HG02970 (cell line): Measurements from ENCODE around the gene AUTS2.

Experiments used
- ATAC-seq: cut with Tn5 transposase; IDR thresholded peaks from one replicate; pipeline ENCODE4 v1.9.1; 2021; ENCODE audit warnings: mild to moderate bottlenecking, moderate library complexity, moderate number of reproducible peaks; ENCODE audit not compliant: unreplicated experiment, low FRiP score

AUTS2 gene

GRCh38 chr7:69908454-69908853 lies 310.2 kb downstream of the AUTS2 start:
- no peak for ATAC-seq

- no peak for ATAC-seq
These were observed 311.9 kb downstream of the AUTS2 start for GRCh38 chr7:69910150-69910549.

GRCh38 chr7:69911337-69911736 lies 313.1 kb downstream of the AUTS2 start:
- ATAC-seq, result no peak

- ATAC-seq, result no peak
These were observed 313.9 kb downstream of the AUTS2 start for GRCh38 chr7:69912141-69912540.

- ATAC-seq, result no peak
These were observed 314.6 kb downstream of the AUTS2 start for GRCh38 chr7:69912846-69913245.

- no peak for ATAC-seq
These were observed 321.3 kb downstream of the AUTS2 start for GRCh38 chr7:69919426-69920111.

- no peak for ATAC-seq
These were observed 322.5 kb downstream of the AUTS2 start for GRCh38 chr7:69920797-69921196.

GRCh38 chr7:69922026-69922803 lies 323.9 kb downstream of the AUTS2 start:
- ATAC-seq, result no peak

- no peak for ATAC-seq
These were observed 329.2 kb downstream of the AUTS2 start for GRCh38 chr7:69927461-69927860.

GRCh38 chr7:69928621-69929020 lies 330.3 kb downstream of the AUTS2 start:
- ATAC-seq, result no peak

GRCh38 chr7:69929622-69930021 lies 331.3 kb downstream of the AUTS2 start:
- ATAC-seq, result no peak

GRCh38 chr7:69932034-69932628 lies 333.9 kb downstream of the AUTS2 start:
- no peak for ATAC-seq

GRCh38 chr7:69934144-69934903 lies 336.0 kb downstream of the AUTS2 start:
- ATAC-seq, result no peak

GRCh38 chr7:69935107-69935506 lies 336.8 kb downstream of the AUTS2 start:
- no peak for ATAC-seq

GRCh38 chr7:69937097-69937496 lies 338.8 kb downstream of the AUTS2 start:
- ATAC-seq, result no peak

GRCh38 chr7:69939317-69939716 lies 341.0 kb downstream of the AUTS2 start:
- ATAC-seq, result no peak

- ATAC-seq, result no peak
These were observed 342.9 kb downstream of the AUTS2 start for GRCh38 chr7:69941077-69941651.

GRCh38 chr7:69942573-69942972 lies 344.3 kb downstream of the AUTS2 start:
- no peak for ATAC-seq

GRCh38 chr7:69946901-69947300 lies 348.6 kb downstream of the AUTS2 start:
- no peak for ATAC-seq

- no peak for ATAC-seq
These were observed 349.7 kb downstream of the AUTS2 start for GRCh38 chr7:69947998-69948397.

GRCh38 chr7:69949122-69949521 lies 350.8 kb downstream of the AUTS2 start:
- ATAC-seq, result no peak
